GM21360 (cell line): ENCODE data around the gene CDKN2AIP.

Experiments used
- ATAC-seq: cut with Tn5 transposase; IDR thresholded peaks from one replicate; pipeline ENCODE4 v1.9.1; 2021; ENCODE audit warnings: mild to moderate bottlenecking, moderate library complexity; ENCODE audit not compliant: unreplicated experiment

CDKN2AIP gene

DNA sequence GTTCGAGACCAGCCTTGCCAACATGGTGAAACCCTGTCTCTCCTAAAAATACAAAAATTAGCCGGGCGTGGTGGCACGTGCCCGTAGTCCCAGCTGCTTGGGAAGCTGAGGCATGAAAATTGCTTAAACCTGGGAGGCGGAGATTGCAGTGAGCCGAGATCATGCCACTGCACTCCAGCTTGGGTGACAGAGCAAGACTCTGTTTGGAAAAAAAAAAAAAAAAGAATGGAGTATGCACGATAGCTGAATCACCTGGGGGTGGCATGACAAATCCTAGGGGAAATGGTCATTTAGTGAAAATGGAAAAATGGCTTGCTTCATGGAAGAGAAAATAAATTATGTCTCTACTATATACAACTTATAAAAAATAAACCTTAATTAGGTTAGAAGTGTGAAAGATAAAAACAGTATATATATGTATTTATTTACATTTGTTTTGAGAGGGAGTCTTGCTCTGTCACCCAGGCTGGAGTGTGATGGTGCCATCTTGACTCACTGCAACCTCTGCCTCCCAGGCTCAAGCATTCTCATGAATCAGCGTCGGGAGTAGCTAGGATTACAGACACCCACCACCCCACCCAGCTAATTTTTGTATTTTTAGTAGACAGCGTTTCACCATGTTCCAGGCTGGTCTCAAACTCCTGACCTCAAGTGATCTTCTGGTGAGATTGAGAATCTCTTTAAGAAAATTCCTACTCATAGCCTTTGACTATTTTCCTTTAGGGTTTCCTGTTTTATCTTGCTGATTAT is 41.1 kb downstream of the CDKN2AIP start:
- no peak for ATAC-seq

DNA sequence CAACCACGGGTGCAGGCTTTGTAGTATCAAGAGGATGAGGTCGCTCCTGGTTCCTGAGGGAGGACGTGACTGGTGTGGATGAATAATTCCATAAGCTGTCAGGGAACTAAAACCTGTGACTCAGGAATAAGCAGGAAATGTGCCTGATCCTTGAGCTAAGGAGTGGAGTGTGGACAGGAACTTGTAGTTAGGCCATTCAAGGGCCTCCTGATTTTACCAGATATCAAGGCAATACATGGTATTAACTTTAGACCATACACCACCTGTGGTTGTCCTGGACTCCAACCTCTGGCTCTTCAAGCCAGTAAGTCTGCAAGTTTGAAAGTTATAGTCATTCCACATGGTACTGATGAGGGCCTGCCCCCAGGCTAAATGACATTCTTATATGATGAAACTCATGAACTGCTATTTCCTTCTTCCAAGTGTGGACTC is 48.4 kb downstream of the CDKN2AIP start:
- ATAC-seq, result no peak

GRCh38 chr4:183493246-183493645 is 48.8 kb downstream of the CDKN2AIP start:
- ATAC-seq, result no peak

- no peak for ATAC-seq
These were observed 50.7 kb downstream of the CDKN2AIP start for GRCh38 chr4:183495184-183495583.
